IMR-90 (cell line): Measurements from ENCODE around the gene VWCE. TPM values are rescaled to one million over a fixed set of nuclear protein-coding genes. Genes with fewer than 3 reads are reported as not detected.

Experiments used
- ATAC-seq: fragments of 200-7000 bp; cut with Tn5 transposase; 2 replicates; pipeline ENCODE4 v1.9.1; 2020; ENCODE audit warnings: low read depth, mild to moderate bottlenecking, moderate library complexity
- BruUV-seq: library from RNA; stranded (reverse); fragments of 400-500 nt; replicated peaks from 2 replicates; lab custom pipeline; 2021; lab: Mats Ljungman, UMichigan
- CTCF ChIA-PET: fragments of 300-600 bp; formaldehyde crosslinking; extraction: SDS; loops from one replicate; lab custom pipeline; 2021; ENCODE audit warnings: antibody characterized with exemption; lab: Yijun Ruan, JAX
- POLR2A ChIA-PET: fragments of 300-600 bp; sonication (Branson Sonifier 250); formaldehyde crosslinking; loops from one replicate; lab custom pipeline; 2022; ENCODE audit warnings: antibody characterized with exemption; ENCODE audit not compliant: unreplicated experiment; lab: Charles Lee
- DNase-seq: peaks from one replicate; pipeline ENCODE4 v3.0.0; 2013
- H2AFZ ChIP-seq: replicated peaks from 2 replicates; pipeline ENCODE3; 2013; ENCODE audit warnings: low read length, mild to moderate bottlenecking; ENCODE audit not compliant: poor library complexity
- H2AK5ac ChIP-seq: 2 replicates; pipeline ENCODE4 v1.6.1; 2013; ENCODE audit warnings: low read depth, low read length, inconsistent platforms
- H2AK9ac ChIP-seq: replicated peaks from 2 replicates; pipeline ENCODE3; 2013; ENCODE audit warnings: mild to moderate bottlenecking, low read depth, low read length, moderate library complexity; ENCODE audit not compliant: poor library complexity
- H2BK120ac ChIP-seq: 2 replicates; pipeline ENCODE4 v1.6.1; 2013; ENCODE audit warnings: low read depth, low read length, inconsistent platforms
- H2BK15ac ChIP-seq: 3 replicates; pipeline ENCODE4 v1.6.1; 2013; ENCODE audit warnings: low read depth, low read length, inconsistent platforms
- H2BK20ac ChIP-seq: 2 replicates; pipeline ENCODE4 v1.6.1; 2013; ENCODE audit warnings: low read depth, mild to moderate bottlenecking, inconsistent platforms, low read length, moderate library complexity
- H2BK5ac ChIP-seq: 2 replicates; pipeline ENCODE4 v1.6.1; 2013; ENCODE audit warnings: mild to moderate bottlenecking, low read depth, low read length, inconsistent platforms; ENCODE audit not compliant: poor library complexity, severe bottlenecking
- H3K14ac ChIP-seq: replicated peaks from 2 replicates; pipeline ENCODE4 v1.6.1; 2013; ENCODE audit warnings: low read depth, low read length, inconsistent platforms
- H3K18ac ChIP-seq: 2 replicates; pipeline ENCODE4 v1.6.1; 2013; ENCODE audit warnings: low read depth, low read length, control low read depth
- H3K23ac ChIP-seq: 2 replicates; pipeline ENCODE4 v1.6.1; 2013; ENCODE audit warnings: low read depth, low read length, inconsistent platforms
- H3K27ac ChIP-seq: 2 replicates; pipeline ENCODE4 v1.5.1; 2013; ENCODE audit warnings: mild to moderate bottlenecking, control low read depth, low read length; ENCODE audit not compliant: insufficient read depth
- H3K27me3 ChIP-seq: 2 replicates; pipeline ENCODE4 v1.6.1; 2013; ENCODE audit warnings: low read length; ENCODE audit not compliant: control insufficient read depth, insufficient read depth
- H3K36me3 ChIP-seq: 2 replicates; pipeline ENCODE4 v1.6.1; 2013; ENCODE audit warnings: low read length, mixed read lengths; ENCODE audit not compliant: control insufficient read depth, insufficient read depth
- H3K4ac ChIP-seq: 2 replicates; pipeline ENCODE4 v1.6.1; 2013; ENCODE audit warnings: low read depth, low read length, inconsistent platforms
- H3K4me1 ChIP-seq: 2 replicates; pipeline ENCODE4 v1.6.1; 2013; ENCODE audit warnings: low read length, mixed read lengths; ENCODE audit not compliant: control insufficient read depth, insufficient read depth
- H3K4me2 ChIP-seq: 2 replicates; pipeline ENCODE4 v1.6.1; 2013; ENCODE audit warnings: low read depth, mild to moderate bottlenecking, control low read depth, low read length, moderate library complexity
- H3K4me3 ChIP-seq: 2 replicates; pipeline ENCODE4 v1.5.1; 2013; ENCODE audit warnings: low read depth, mild to moderate bottlenecking, control low read depth, low read length, moderate library complexity; ENCODE audit not compliant: insufficient read depth
- H3K56ac ChIP-seq: 2 replicates; pipeline ENCODE4 v1.6.1; 2013; ENCODE audit warnings: low read length, inconsistent platforms; ENCODE audit not compliant: insufficient read depth; ENCODE audit errors: extremely low read depth
- H3K79me1 ChIP-seq, 2 experiments: 2 replicates each; pipeline ENCODE4 v1.6.1; 2013; ENCODE audit warnings: low read length in 2 of 2, inconsistent platforms in 1 of 2, low read depth in 1 of 2
- H3K9ac ChIP-seq: 2 replicates; pipeline ENCODE4 v1.6.1; 2013; ENCODE audit warnings: low read depth, low read length, control low read depth
- H3K9me1 ChIP-seq: 2 replicates; pipeline ENCODE4 v1.6.1; 2013; ENCODE audit warnings: low read length, inconsistent platforms; ENCODE audit not compliant: insufficient read depth
- H3K9me3 ChIP-seq: 2 replicates; pipeline ENCODE4 v1.6.1; 2013; ENCODE audit warnings: low read length; ENCODE audit not compliant: control insufficient read depth, insufficient read depth
- H4K20me1 ChIP-seq: 2 replicates; pipeline ENCODE4 v1.6.1; 2013; ENCODE audit warnings: low read length, inconsistent platforms; ENCODE audit not compliant: insufficient read depth
- H4K5ac ChIP-seq: 2 replicates; pipeline ENCODE4 v1.6.1; 2013; ENCODE audit warnings: mild to moderate bottlenecking, low read depth, low read length, control low read depth
- H4K8ac ChIP-seq, 2 experiments: 2 replicates each; pipeline ENCODE4 v1.6.1; 2013; ENCODE audit warnings: low read depth in 2 of 2, low read length in 2 of 2, control low read depth in 1 of 2, inconsistent platforms in 1 of 2
- H4K91ac ChIP-seq: 2 replicates; pipeline ENCODE4 v1.6.1; 2013; ENCODE audit warnings: low read depth, low read length, inconsistent platforms; ENCODE audit not compliant: insufficient read depth
- BHLHE40 ChIP-seq: fragments of 150-350 bp; IDR thresholded peaks from 2 replicates; pipeline ENCODE4 v1.6.1; 2016; ENCODE audit warnings: mild to moderate bottlenecking, low read depth, low read length
- CEBPB ChIP-seq: IDR thresholded peaks from 2 replicates; pipeline ENCODE4 v1.6.1; 2012; ENCODE audit warnings: low read depth, low read length, improper control_type of control experiment
- CHD1 ChIP-seq: IDR thresholded peaks from 2 replicates; pipeline ENCODE4 v1.6.1; 2012; ENCODE audit warnings: low read depth, low read length, improper control_type of control experiment
- ELK1 ChIP-seq: fragments of 150-350 bp; IDR thresholded peaks from 2 replicates; pipeline ENCODE4 v1.6.1; 2016; ENCODE audit warnings: low read depth, mild to moderate bottlenecking, low read length, moderate library complexity, borderline replicate concordance
- FOS ChIP-seq: fragments of 150-350 bp; IDR thresholded peaks from 2 replicates; pipeline ENCODE4 v1.6.1; 2016; ENCODE audit warnings: low read depth, low read length
- MAFK ChIP-seq: IDR thresholded peaks from 2 replicates; pipeline ENCODE4 v1.6.1; 2012; ENCODE audit warnings: low read depth, low read length, improper control_type of control experiment
- MAZ ChIP-seq: IDR thresholded peaks from 2 replicates; pipeline ENCODE4 v1.6.1; 2012; ENCODE audit warnings: low read depth, mild to moderate bottlenecking, low read length, improper control_type of control experiment, moderate library complexity, borderline replicate concordance
- MXI1 ChIP-seq: IDR thresholded peaks from 2 replicates; pipeline ENCODE4 v1.6.1; 2012; ENCODE audit warnings: low read depth, mild to moderate bottlenecking, low read length, moderate library complexity, borderline replicate concordance
- NFE2L2 ChIP-seq: fragments of 150-350 bp; IDR thresholded peaks from 2 replicates; pipeline ENCODE4 v1.6.1; 2016; ENCODE audit warnings: low read depth, mild to moderate bottlenecking, low read length
- POLR2A ChIP-seq: IDR thresholded peaks from 2 replicates; pipeline ENCODE4 v1.6.1; 2012; ENCODE audit warnings: mild to moderate bottlenecking, low read depth, low read length
- RAD21 ChIP-seq: IDR thresholded peaks from 2 replicates; pipeline ENCODE4 v1.6.1; 2012; ENCODE audit warnings: low read length, improper control_type of control experiment
- RCOR1 ChIP-seq: IDR thresholded peaks from 2 replicates; pipeline ENCODE4 v1.6.1; 2012; ENCODE audit warnings: mild to moderate bottlenecking, low read length, improper control_type of control experiment; ENCODE audit not compliant: insufficient replicate concordance
- RFX5 ChIP-seq: IDR thresholded peaks from 2 replicates; pipeline ENCODE4 v1.8.0; 2012; ENCODE audit warnings: low read depth, mild to moderate bottlenecking, low read length, moderate library complexity
- SMC3 ChIP-seq: fragments of 150-350 bp; IDR thresholded peaks from 2 replicates; pipeline ENCODE4 v1.6.1; 2016; ENCODE audit warnings: low read depth, mild to moderate bottlenecking, antibody characterized with exemption, low read length, moderate library complexity
- WGBS, 2 experiments: methylation state at CpG; one replicate each; pipeline versions ENCODE4 v1.1.5 to v1.1.7; 2013; ENCODE audit warnings: missing lambda C conversion rate in 2 of 2; ENCODE audit not compliant: insufficient read length in 1 of 2; ENCODE audit errors: extremely low coverage in 2 of 2; 5-methylcytosine and 5-hydroxymethylcytosine counted together
- dilution Hi-C: fragments of 300-500 bp; cut with HindIII; formaldehyde crosslinking; loops from one replicate; pipeline ENCODE4 v1.14.3; 2018; ENCODE audit warnings: low sequenced_read_pairs; ENCODE audit not compliant: unreplicated experiment
- in situ Hi-C: fragments of 300-500 bp; cut with MboI; formaldehyde crosslinking; loops from 3 replicates; pipeline ENCODE4 v1.14.3; 2019; ENCODE audit warnings: low sequenced_read_pairs, inconsistent platforms, mixed read lengths
- intact Hi-C: fragments of 100-400 bp; cut with micrococcal nuclease; formaldehyde crosslinking; loops from 2 replicates; pipeline ENCODE4 v1.10.0; 2022
- polyA plus RNA-seq, 3 experiments: library from polyadenylated mRNA; depleted of rRNA; stranded (reverse); fragments of >200 nt; gene quantifications; 2 replicates each; pipeline ENCODE4 v1.2.3, GENCODE V29; 2012; ENCODE audit warnings: low replicate concordance in 1 of 3
- total RNA-seq: library from RNA; depleted of rRNA; stranded (reverse); fragments of >200 nt; gene quantifications from 2 replicates; pipeline ENCODE4 v1.2.3, GENCODE V29; 2012
- TF ChIP-seq, protein P1 (sequence below): conservative IDR thresholded peaks from 2 replicates; pipeline ENCODE4 v1.5.1; 2012; ENCODE audit warnings: mild to moderate bottlenecking, low read depth, low read length, improper control_type of control experiment
- TF ChIP-seq, protein P2 (sequence below): fragments of 150-350 bp; IDR thresholded peaks from 2 replicates; pipeline ENCODE4 v1.6.1; 2017; ENCODE audit warnings: mild to moderate bottlenecking, antibody characterized with exemption, low read length, low read depth

Gene VWCE
- total and polyA plus RNA-seq, 2 of the 4 experiments (the other 2 are of a cell fraction), result under 0.01 to 1.1 TPM

DNA sequence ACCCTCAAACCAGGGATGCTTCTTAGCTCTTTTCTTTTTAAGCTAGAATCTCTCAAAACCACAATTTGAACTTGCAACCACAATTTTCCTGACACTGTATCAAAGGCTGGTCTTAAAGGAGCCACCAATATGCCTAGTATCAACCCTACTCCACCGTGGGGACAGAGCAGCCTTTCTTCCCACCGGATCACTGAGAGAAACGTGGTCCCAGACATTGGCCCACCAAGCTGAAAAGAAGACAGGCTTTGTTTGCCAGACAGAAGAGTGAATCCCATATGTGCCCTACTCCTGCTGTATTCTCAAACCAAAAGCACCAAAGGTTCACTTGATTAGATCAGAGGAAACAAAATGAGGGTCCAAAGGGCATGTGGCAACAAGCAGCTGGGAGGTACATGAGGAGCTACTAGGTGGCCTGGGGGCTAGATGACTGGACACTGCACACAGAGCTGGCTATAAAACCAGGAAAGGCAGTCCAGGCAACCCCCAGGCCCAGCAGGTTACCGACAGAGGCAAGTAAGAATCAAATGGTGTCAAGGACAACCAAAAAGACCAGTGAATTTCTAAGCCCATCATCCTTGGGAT lies 3.6 kb upstream of the VWCE start:
- no peak overlapping the region for H4K91ac ChIP-seq
- H2BK5ac ChIP-seq, result no peak overlapping the region
- 0 out of 2 replicates have a peak overlapping the region, but pooled peaks have one; percentile 23 for H2AK5ac ChIP-seq
- ChIA-PET POLR2A (no interaction called here), CTCF (interaction anchor here (1.5 kb wide), 1 partner anchor 87 kb away, joined by 7 read pairs; no protein-coding TSS in a partner anchor)
- peaks cover 20% of the 10 kb centered on the region; the same call in 1 of the 2 replicates for H3K9me1 ChIP-seq
- TF ChIP-seq CEBPB, result no peak
- TF ChIP-seq BHLHE40, result no peak
- TF ChIP-seq, protein P1, sequence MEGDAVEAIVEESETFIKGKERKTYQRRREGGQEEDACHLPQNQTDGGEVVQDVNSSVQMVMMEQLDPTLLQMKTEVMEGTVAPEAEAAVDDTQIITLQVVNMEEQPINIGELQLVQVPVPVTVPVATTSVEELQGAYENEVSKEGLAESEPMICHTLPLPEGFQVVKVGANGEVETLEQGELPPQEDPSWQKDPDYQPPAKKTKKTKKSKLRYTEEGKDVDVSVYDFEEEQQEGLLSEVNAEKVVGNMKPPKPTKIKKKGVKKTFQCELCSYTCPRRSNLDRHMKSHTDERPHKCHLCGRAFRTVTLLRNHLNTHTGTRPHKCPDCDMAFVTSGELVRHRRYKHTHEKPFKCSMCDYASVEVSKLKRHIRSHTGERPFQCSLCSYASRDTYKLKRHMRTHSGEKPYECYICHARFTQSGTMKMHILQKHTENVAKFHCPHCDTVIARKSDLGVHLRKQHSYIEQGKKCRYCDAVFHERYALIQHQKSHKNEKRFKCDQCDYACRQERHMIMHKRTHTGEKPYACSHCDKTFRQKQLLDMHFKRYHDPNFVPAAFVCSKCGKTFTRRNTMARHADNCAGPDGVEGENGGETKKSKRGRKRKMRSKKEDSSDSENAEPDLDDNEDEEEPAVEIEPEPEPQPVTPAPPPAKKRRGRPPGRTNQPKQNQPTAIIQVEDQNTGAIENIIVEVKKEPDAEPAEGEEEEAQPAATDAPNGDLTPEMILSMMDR, result no peak
- TF ChIP-seq NFE2L2, result no peak
- no peak for TF ChIP-seq RFX5
- TF ChIP-seq FOS, result no peak
- TF ChIP-seq POLR2A, result no peak
- no peak for TF ChIP-seq ELK1
- TF ChIP-seq MAZ, result no peak
- TF ChIP-seq RAD21, result no peak
- no peak for TF ChIP-seq SMC3
- TF ChIP-seq RCOR1, result no peak
- TF ChIP-seq MXI1, result no peak
- TF ChIP-seq CHD1, result no peak
- no peak for TF ChIP-seq MAFK
- TF ChIP-seq, protein P2, sequence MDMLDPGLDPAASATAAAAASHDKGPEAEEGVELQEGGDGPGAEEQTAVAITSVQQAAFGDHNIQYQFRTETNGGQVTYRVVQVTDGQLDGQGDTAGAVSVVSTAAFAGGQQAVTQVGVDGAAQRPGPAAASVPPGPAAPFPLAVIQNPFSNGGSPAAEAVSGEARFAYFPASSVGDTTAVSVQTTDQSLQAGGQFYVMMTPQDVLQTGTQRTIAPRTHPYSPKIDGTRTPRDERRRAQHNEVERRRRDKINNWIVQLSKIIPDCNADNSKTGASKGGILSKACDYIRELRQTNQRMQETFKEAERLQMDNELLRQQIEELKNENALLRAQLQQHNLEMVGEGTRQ, result no peak
- in situ Hi-C loops, result no loop called here
- H4K20me1 ChIP-seq, result peaks cover 13% of the 10 kb centered on the region; the same call in 1 of the 2 replicates
- no peak overlapping the region for H3K56ac ChIP-seq
- H2BK120ac ChIP-seq, result no peak overlapping the region
- intact Hi-C loops, result no loop called here
- no peaks in the 10 kb centered on the region for H3K9me3 ChIP-seq
- dilution Hi-C loops, result no loop called here
- H3K4ac ChIP-seq, result no peak overlapping the region
- ATAC-seq, result no peak
- H3K36me3 ChIP-seq, result peaks cover 46% of the 10 kb centered on the region
- BruUV-seq, result no TSS peak
- no CpG with 5 or more reads among the region's 4 CpGs for WGBS, 2 experiments
- DNase-seq, result no peak
- H3K23ac ChIP-seq, result peak overlapping the region; percentile 21; the same call in 1 of the 2 replicates
- peak overlapping the region; percentile 43; the same call in 1 of the 2 replicates for H3K27ac ChIP-seq
- H4K8ac ChIP-seq, result no peak overlapping the region
- no peak overlapping the region; the same call in 1 of the 2 replicates for H2BK20ac ChIP-seq
- H4K5ac ChIP-seq, result no peak overlapping the region
- no peak overlapping the region for H2BK15ac ChIP-seq
- H3K4me1 ChIP-seq, result peaks cover 12% of the 10 kb centered on the region
- H2AK9ac ChIP-seq, result no peak overlapping the region
- no peak overlapping the region for H3K9ac ChIP-seq
- H3K4me3 ChIP-seq, result no peak overlapping the region
- H3K27me3 ChIP-seq, result no peaks in the 10 kb centered on the region
- H3K14ac ChIP-seq, result no peak overlapping the region; the same call in 1 of the 2 replicates
- H3K79me1 ChIP-seq, result peaks cover 0 to 17% of the 10 kb centered on the region in 2 experiments; a peak in 2 of 4 replicates
- H2AFZ ChIP-seq, result no peak overlapping the region
- no peak overlapping the region for H3K18ac ChIP-seq
- H3K4me2 ChIP-seq, result no peak overlapping the region
